Measurements from ENCODE around the gene HSPD1.

GRCh38 chr2:197452754-197453122, 46.9 kb downstream of the HSPD1 start:
- TF ChIP-seq POLR2AphosphoS5 (IDR thresholded peaks at IDR 0.05), result no peak
- no peak for TF ChIP-seq CTCF (IDR thresholded peaks at IDR 0.05)
- no peak for TF ChIP-seq EP300 (IDR thresholded peaks at IDR 0.05)
- no peak for TF ChIP-seq POLR2A (IDR thresholded peaks at IDR 0.05)
